GM12872 (cell line): Measurements from ENCODE around the gene VENTX.

Experiments used
- TF ChIP-seq, protein P1 (sequence below): IDR thresholded peaks from 3 replicates; pipeline ENCODE4 v1.5.1; 2011; ENCODE audit warnings: low read depth, mild to moderate bottlenecking, low read length, moderate library complexity; ENCODE audit not compliant: insufficient read depth

Gene VENTX

DNA sequence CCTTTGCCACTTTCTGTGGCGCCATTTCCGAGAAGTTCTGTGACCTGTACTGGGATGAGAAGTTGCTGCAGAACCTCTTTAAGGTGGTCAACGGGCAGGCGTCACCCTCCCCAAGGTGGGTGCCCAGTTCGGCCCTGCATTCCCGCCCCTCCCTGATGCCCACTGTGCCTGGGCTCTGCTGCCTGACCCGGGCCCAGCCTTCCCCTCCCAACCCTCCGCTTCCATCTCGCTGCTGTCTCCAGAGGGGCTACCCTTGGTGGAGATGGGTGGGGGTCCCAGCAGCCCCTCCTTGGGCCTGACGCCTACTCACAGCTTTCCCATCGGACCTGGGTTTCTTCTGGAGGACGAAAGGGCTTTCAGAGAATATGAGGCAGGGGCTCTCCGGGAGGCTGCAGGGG is 38.2 kb upstream of the VENTX start:
- TF ChIP-seq, protein P1, sequence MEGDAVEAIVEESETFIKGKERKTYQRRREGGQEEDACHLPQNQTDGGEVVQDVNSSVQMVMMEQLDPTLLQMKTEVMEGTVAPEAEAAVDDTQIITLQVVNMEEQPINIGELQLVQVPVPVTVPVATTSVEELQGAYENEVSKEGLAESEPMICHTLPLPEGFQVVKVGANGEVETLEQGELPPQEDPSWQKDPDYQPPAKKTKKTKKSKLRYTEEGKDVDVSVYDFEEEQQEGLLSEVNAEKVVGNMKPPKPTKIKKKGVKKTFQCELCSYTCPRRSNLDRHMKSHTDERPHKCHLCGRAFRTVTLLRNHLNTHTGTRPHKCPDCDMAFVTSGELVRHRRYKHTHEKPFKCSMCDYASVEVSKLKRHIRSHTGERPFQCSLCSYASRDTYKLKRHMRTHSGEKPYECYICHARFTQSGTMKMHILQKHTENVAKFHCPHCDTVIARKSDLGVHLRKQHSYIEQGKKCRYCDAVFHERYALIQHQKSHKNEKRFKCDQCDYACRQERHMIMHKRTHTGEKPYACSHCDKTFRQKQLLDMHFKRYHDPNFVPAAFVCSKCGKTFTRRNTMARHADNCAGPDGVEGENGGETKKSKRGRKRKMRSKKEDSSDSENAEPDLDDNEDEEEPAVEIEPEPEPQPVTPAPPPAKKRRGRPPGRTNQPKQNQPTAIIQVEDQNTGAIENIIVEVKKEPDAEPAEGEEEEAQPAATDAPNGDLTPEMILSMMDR: no peak

DNA sequence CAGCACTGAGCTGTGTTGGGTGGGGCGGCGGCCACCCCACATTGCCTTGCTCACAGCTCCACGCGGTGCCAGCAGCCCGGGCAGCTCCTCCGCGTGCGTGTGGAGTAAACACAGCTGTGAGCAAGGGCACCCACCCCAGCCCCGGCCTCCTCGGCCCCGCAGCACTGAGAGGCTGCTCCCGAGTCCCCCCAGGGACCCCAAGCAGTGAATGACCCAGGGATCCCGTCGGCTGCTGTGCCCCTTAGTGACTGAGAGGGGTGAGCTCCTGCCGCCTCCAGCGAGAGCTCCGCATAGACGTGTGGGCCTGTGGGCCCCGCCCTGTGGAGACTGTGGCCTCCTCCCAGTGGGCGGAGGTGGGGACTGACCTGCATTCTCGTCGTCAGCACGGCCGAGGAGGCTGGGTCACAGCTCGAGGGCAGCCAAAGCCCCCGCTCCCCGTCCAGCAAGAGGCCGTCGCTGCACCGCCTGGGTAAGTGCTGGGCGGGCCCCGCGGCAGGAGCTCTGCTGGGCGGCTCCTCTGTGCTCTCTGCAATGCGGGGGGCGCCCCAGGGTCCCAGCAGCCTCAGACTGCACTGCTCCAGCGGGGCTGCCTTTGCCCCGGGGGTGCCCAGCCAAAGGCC is 37.6 kb upstream of the VENTX start:
- TF ChIP-seq, protein P1: no peak

DNA sequence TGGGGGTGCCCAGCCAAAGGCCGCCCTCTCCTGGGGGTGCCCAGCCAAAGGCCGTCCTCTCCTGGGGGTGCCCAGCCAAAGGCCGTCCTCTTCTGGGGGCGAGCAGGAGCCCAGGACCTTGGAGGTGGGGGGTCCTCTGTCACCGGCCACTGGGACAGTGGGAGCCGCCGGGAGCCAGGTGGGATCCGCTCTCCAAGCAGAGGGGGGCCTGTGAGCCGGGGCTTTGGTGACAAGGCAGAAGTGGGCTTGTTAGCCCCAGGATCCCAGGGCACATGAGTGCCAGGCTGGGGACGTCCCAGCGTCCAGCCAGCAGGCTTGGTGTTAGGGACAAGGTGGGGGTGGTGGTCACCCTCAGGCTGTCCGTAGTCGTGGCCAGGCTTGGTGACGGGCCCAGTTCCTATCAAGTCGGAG is 37.0 kb upstream of the VENTX start:
- TF ChIP-seq, protein P1: no peak

DNA sequence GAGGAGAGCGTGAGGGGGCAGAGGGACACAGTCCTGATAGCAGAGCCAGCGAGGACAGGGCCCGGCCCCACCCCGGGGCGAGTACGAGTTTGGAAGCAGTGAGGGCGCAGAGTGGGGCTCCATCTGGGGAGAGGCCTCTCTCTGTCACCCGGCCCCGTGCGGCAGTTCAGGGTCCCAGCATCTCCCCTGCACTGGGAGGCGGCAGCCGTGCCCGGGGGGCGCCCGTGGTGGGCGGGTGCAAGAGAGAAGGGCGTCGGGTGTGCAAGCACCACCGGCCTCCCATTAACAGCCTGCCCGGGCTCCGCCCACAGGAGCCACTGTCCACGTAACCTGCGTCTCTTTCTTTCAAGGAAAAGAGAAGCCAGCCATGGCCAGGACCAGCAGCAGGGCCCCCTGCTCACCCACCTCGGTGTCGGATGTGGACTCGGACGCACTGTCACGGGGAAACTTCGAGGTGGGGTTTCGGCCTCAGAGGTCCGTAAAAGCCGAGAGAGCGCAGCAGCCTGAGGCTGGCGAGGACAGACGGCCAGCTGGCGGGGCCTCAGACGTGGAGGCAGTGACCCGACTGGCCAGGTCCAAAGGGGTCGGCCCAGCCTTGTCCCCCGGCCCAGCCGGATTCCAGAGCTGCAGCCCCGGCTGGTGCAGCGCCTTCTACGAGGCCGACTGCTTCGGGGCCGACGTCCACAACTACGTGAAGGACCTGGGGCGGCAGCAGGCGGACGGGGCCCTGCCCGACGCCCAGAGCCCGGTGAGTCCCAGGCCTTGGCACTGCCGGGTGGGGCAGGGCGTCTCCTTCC is 36.3 kb upstream of the VENTX start:
- TF ChIP-seq, protein P1: no peak

DNA sequence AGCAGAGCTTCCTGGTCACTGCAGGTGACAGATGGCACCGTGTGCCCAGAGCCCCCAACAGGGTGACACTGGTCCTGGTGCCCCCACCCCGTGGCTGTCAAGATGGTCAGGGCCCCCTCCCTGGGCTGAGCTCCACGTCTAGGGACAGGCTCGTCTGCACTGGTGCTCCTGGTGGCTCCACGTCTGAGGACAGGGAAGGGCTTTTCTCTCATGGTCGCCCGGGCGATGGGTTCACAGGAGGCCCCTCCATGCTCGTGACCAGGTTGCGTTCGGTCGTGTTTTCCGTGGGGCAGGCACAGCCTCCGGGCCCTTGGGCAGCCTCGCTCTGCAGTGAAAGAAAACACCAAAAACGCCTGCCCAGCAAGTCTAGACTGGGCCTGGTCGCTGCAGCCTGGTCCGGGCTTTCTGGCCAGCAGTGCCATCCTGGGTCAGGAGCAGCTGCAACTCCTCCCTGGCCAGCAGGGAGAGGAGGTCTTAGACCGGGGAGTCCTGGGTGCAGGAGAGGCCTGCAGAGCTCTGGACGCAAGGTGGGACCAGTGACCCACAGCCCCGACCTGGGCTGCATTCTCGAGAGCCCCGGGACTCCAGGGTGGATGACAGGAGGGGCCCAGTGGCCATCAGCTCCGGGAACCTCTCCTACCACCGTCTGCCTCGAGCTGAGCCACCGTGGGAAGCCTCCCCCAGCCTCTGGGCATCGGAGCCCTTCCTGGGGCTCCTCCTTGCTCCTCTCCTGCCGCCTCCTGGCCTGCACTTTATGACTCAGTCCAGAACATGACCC is 35.5 kb upstream of the VENTX start:
- TF ChIP-seq, protein P1: no peak

DNA sequence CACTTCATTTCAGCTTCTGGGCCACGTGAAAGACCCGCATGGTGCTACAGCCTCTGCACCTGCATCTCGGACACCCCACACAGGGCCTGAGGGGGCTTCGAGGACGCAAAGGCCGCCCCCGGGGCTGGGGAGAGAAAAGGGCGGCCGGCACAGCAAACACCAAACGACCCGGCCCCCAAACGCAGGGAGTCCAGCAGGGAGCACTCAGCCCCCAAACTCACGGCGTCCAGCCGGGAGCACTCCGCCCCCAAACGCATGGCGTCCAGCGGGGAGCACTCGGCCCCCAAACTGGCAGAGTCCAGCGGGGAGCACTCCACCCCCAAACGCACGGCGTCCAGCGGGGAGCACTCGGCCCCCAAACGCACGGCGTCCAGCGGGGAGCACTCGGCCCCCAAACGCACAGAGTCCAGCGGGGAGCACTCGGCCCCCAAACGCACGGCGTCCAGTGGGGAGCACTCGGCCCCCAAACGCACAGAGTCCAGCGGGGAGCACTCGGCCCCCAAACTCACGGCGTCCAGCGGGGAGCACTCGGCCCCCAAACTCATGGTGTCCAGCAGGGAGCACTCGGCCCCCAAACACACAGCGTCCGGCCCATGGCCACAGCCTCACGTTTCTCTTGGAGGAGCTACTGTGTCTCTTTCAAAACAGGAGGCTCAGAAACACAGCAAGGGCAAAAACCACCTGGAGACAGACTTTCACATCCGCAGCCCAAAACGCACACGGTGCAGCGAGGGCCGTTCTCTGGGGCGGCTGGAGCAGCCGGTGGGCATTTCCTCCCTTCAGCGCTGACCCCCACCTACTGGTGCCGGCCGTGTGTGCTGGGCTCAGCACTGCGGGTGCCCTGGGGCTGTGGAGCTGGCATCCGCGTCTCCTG is 34.6 kb upstream of the VENTX start:
- TF ChIP-seq, protein P1: no peak
